Epithelial cell of esophagus (primary cell): ENCODE data around the gene PAX2.

Experiments
- DNase-seq: peaks from one replicate; pipeline ENCODE4 v3.0.0; 2010; ENCODE audit warnings: low read depth
- H3K4me3 ChIP-seq: 2 replicates; pipeline ENCODE4 v1.5.1; 2011; ENCODE audit warnings: mild to moderate bottlenecking, low read length, control low read depth
- TF ChIP-seq, protein P1 (sequence below): IDR thresholded peaks from 2 replicates; pipeline ENCODE4 v1.5.1; 2011; ENCODE audit warnings: low read depth, mild to moderate bottlenecking, low read length, control low read depth, inconsistent platforms; ENCODE audit not compliant: insufficient read depth; ENCODE audit errors: missing control alignments

Gene PAX2

GRCh38 chr10:100715445-100716385 lies 29.7 kb upstream of the PAX2 start:
- H3K4me3 ChIP-seq = no peak overlapping the region
- TF ChIP-seq, protein P1, sequence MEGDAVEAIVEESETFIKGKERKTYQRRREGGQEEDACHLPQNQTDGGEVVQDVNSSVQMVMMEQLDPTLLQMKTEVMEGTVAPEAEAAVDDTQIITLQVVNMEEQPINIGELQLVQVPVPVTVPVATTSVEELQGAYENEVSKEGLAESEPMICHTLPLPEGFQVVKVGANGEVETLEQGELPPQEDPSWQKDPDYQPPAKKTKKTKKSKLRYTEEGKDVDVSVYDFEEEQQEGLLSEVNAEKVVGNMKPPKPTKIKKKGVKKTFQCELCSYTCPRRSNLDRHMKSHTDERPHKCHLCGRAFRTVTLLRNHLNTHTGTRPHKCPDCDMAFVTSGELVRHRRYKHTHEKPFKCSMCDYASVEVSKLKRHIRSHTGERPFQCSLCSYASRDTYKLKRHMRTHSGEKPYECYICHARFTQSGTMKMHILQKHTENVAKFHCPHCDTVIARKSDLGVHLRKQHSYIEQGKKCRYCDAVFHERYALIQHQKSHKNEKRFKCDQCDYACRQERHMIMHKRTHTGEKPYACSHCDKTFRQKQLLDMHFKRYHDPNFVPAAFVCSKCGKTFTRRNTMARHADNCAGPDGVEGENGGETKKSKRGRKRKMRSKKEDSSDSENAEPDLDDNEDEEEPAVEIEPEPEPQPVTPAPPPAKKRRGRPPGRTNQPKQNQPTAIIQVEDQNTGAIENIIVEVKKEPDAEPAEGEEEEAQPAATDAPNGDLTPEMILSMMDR = no peak
- no peak for DNase-seq

DNA sequence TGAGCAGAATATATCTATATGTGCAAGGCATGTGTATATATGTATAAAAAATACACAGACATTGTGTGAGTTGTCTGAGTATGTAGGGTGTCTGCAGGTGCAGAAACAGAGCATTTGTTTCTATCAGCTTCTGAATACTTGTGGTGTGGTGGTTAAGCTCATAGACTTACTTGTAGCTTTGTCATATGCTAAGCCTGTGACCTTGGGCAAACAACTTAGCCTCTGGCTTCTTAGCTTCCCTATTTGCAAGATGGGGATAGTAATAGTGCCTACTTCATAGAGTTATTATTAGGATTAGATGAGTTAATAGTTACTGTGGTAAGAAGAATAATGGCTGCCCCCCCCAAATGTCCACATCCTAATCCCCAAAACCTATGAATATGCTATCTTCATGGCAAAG lies 28.2 kb upstream of the PAX2 start:
- DNase-seq = no peak

DNA sequence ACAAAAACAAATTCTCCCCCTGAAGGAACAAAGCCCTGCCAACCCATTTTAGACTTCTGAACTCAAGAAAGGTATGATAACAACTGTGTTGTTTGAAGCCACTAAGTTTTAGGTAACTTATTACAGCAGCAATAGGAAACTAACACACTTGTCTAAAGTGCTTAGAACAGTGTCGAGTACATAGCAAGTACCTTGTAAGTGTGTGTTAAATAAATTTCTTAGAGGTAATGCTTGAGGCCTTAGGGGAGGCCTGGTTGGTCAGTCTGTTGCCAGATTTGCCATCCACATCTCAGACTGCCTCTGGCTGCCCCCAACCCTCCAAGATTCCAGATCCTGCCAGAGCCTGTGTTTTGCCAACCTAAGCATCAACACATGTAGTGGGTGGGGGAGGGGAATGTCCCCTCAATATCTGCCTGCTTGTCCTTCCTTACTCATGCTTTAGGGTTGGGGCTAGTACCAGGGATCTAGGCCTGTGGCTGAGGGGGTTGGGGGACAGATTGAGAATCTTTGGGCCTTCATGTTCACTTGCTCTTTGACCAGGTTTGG lies 27.1 kb upstream of the PAX2 start:
- TF ChIP-seq, protein P1 = no peak
- no peak overlapping the region for H3K4me3 ChIP-seq

More for the DNA sequence above, 28.2 kb upstream of the PAX2 start:
- no peak overlapping the region for H3K4me3 ChIP-seq
- TF ChIP-seq, protein P1 = no peak

DNA sequence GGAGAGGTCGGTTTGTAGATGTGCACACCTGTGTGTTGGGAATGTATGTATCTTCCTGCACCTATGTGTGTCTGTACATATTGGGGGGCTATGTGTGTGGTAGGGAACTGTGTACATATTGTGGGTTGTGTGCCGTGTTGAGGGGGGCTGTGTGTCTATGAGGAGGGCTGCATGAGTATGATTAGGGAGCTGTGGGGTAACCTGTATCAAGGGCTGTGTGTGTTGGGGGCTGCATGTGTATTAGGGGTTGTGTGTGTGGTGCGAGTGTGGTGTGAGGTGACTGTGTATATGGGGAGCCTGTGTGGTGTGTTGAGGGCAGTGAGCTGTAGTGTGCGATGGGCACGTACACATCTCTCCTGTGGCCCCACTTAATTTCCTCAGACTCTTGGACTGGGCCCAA lies 22.2 kb upstream of the PAX2 start:
- TF ChIP-seq, protein P1 = no peak
- no peak for DNase-seq
- H3K4me3 ChIP-seq = no peak overlapping the region

More for the DNA sequence above, 27.1 kb upstream of the PAX2 start:
- DNase-seq = no peak

- TF ChIP-seq, protein P1 = no peak
- DNase-seq = no peak
- no peak overlapping the region for H3K4me3 ChIP-seq
These were observed 21.4 kb upstream of the PAX2 start for GRCh38 chr10:100723770-100724530.

- no peak for DNase-seq
- TF ChIP-seq, protein P1 = no peak
- no peak overlapping the region for H3K4me3 ChIP-seq
These were observed 20.8 kb upstream of the PAX2 start for GRCh38 chr10:100724531-100725027.
